Measurements from ENCODE around the gene VCAN.

The VCAN gene

DNA sequence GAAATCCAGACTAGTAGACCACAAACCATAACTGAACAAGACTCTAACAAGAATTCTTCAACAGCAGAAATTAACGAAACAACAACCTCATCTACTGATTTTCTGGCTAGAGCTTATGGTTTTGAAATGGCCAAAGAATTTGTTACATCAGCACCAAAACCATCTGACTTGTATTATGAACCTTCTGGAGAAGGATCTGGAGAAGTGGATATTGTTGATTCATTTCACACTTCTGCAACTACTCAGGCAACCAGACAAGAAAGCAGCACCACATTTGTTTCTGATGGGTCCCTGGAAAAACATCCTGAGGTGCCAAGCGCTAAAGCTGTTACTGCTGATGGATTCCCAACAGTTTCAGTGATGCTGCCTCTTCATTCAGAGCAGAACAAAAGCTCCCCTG is 68.6 kb downstream of the VCAN start:
- DNase-seq (ENCODE audit: low read depth, low spot score) = no peak
- no peak overlapping the region for H3K4me3 ChIP-seq
- H3K9me3 ChIP-seq (ENCODE audit: low read depth, low read length) = no peaks in the 10 kb centered on the region
- TF ChIP-seq EZH2 (IDR thresholded peaks at IDR 0.05) = no peak
- TF ChIP-seq POLR2AphosphoS5 (IDR thresholded peaks at IDR 0.05; ENCODE audit: borderline replicate concordance, low read depth, low read length) = no peak
- no peak for TF ChIP-seq FOXP2 (optimal IDR thresholded peaks at IDR 0.05; ENCODE audit: control extremely low read depth, extremely low read length, insufficient read depth)
- no peak overlapping the region for H3K9ac ChIP-seq (ENCODE audit: insufficient read length)
- H3K27ac ChIP-seq = no peak overlapping the region
- H3K36me3 ChIP-seq (ENCODE audit: insufficient read depth, low read length) = no peaks in the 10 kb centered on the region

DNA sequence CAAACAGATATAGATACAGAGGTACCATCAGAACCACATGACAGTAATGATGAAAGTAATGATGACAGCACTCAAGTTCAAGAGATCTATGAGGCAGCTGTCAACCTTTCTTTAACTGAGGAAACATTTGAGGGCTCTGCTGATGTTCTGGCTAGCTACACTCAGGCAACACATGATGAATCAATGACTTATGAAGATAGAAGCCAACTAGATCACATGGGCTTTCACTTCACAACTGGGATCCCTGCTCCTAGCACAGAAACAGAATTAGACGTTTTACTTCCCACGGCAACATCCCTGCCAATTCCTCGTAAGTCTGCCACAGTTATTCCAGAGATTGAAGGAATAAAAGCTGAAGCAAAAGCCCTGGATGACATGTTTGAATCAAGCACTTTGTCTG is 69.2 kb downstream of the VCAN start:
- TF ChIP-seq POLR2AphosphoS5 (IDR thresholded peaks at IDR 0.05; ENCODE audit: borderline replicate concordance, low read depth, low read length) = no peak
- TF ChIP-seq EZH2 (IDR thresholded peaks at IDR 0.05) = no peak
- TF ChIP-seq FOXP2 (optimal IDR thresholded peaks at IDR 0.05; ENCODE audit: control extremely low read depth, extremely low read length, insufficient read depth) = no peak
- no peak for DNase-seq (ENCODE audit: low read depth, low spot score)
- Histone ChIP-seq H3K27ac (no peak overlapping the region), H3K4me3 (no peak overlapping the region), H3K36me3 (ENCODE audit: insufficient read depth, low read length) (no peaks in the 10 kb centered on the region), H3K9me3 (ENCODE audit: low read depth, low read length) (no peaks in the 10 kb centered on the region), H3K9ac (ENCODE audit: insufficient read length) (no peak overlapping the region)

DNA sequence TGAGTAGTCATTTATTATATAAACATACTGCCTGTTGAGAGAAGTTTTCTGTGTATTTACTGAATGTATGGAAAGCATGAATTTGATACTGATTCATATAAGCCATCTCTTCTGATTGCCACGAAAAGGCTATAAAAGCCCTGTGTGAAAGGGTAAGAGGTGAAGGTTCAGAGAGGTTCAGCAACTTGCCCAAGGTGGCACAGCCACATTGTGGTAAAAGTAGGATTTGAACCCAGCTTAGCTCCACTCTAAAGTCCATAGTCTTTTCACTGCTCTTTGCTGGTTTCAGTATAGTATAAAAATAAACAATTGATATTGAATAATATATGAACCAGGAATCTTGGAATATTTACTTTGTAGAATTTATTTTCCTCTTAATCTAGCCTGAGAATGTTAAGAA is 71.3 kb downstream of the VCAN start:
- H3K9ac ChIP-seq (ENCODE audit: insufficient read length) = no peak overlapping the region
- H3K9me3 ChIP-seq (ENCODE audit: low read depth, low read length) = no peaks in the 10 kb centered on the region
- no peak for DNase-seq (ENCODE audit: low read depth, low spot score)
- H3K27ac ChIP-seq = no peak overlapping the region
- TF ChIP-seq FOXP2 (optimal IDR thresholded peaks at IDR 0.05; ENCODE audit: control extremely low read depth, extremely low read length, insufficient read depth) (no peak), EZH2 (IDR thresholded peaks at IDR 0.05) (no peak), POLR2AphosphoS5 (IDR thresholded peaks at IDR 0.05; ENCODE audit: borderline replicate concordance, low read depth, low read length) (no peak)
- H3K36me3 ChIP-seq (ENCODE audit: insufficient read depth, low read length) = no peaks in the 10 kb centered on the region
- no peak overlapping the region for H3K4me3 ChIP-seq

DNA sequence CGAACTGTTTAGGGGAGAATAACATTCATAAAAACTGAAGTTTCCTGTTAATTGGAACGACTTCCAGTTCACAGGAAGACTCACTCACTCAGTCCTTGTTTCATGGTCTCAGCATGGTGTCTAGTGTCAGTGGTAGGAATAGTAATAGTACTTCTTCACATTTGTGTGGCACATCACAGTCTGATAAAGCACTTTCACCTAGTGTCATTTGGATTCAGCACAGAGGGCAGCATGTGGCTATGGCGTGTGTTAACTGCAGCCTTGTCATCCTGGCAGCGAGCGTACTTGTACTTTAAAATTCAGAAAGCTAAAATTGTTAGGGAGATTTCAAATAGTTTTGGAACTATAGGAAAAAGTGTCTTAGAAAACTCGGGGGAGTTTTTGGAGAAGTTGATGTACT is 72.4 kb downstream of the VCAN start:
- TF ChIP-seq FOXP2 (optimal IDR thresholded peaks at IDR 0.05; ENCODE audit: control extremely low read depth, extremely low read length, insufficient read depth) = no peak
- DNase-seq (ENCODE audit: low read depth, low spot score) = no peak
- Histone ChIP-seq H3K9me3 (ENCODE audit: low read depth, low read length) (no peaks in the 10 kb centered on the region), H3K27ac (no peak overlapping the region), H3K4me3 (no peak overlapping the region), H3K9ac (ENCODE audit: insufficient read length) (no peak overlapping the region), H3K36me3 (ENCODE audit: insufficient read depth, low read length) (no peaks in the 10 kb centered on the region)

DNA sequence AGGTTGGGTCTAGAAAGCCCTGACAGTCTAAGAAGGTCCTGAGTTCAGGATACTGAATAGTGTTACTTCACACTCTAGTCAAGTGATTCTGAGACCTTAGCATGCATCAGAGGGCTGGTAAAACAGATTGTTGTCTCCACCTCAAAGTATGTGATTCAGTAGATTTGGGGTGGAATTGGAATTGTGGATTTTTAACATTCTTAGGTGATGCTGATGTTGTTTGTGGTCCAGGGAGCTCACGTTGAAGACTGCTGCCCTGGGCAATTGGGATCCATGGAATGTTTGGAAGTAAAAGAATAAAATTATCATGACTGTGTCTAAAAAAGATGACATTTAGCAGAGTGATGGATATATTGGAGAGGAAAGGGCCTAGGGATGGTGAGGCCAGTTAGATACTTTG is 75.6 kb downstream of the VCAN start:
- Histone ChIP-seq H3K9ac (ENCODE audit: insufficient read length) (no peak overlapping the region), H3K4me3 (no peak overlapping the region), H3K9me3 (ENCODE audit: low read depth, low read length) (no peaks in the 10 kb centered on the region), H3K27ac (no peak overlapping the region), H3K36me3 (ENCODE audit: insufficient read depth, low read length) (no peaks in the 10 kb centered on the region)
- DNase-seq (ENCODE audit: low read depth, low spot score) = no peak
- TF ChIP-seq EZH2 (IDR thresholded peaks at IDR 0.05) = no peak
- TF ChIP-seq FOXP2 (optimal IDR thresholded peaks at IDR 0.05; ENCODE audit: control extremely low read depth, extremely low read length, insufficient read depth) = no peak
- no peak for TF ChIP-seq POLR2AphosphoS5 (IDR thresholded peaks at IDR 0.05; ENCODE audit: borderline replicate concordance, low read depth, low read length)

DNA sequence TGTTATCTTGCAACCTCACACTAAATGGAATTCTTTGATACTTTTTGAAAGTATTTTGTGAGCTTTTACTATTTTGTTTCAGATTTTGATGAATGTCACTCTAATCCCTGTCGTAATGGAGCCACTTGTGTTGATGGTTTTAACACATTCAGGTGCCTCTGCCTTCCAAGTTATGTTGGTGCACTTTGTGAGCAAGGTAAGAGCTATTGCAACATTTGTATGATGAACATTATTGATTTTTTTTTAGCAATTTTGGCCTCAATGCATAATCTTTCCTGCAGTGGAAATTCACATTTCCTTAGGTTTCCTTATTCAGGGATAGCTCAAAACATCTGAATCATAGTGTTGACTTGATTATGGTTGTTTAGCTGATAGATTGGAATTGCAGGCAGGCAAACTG is 76.3 kb downstream of the VCAN start:
- no peak for DNase-seq (ENCODE audit: low read depth, low spot score)
- no peak overlapping the region for H3K27ac ChIP-seq

DNA sequence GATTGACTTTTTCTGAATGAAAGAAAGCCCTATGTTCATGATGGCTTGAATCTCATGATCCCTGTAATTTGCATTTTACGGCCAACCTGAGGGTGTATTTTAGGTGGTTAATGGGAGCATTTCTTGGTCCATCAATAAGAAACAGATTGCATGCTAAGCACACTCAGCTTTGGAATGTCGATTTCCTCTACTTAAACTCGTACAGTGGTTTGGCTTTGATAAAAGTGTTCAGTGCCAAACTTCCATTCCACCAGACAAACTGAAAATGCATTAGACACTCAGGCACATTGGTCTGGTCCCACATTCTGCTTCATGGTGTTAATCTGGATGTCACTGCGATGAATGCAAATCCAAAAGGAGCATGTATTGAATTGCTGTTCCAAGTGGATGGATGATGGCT is 77.0 kb downstream of the VCAN start:
- Histone ChIP-seq H3K36me3 (ENCODE audit: insufficient read depth, low read length) (no peaks in the 10 kb centered on the region), H3K27ac (no peak overlapping the region), H3K9ac (ENCODE audit: insufficient read length) (no peak overlapping the region), H3K4me3 (no peak overlapping the region), H3K9me3 (ENCODE audit: low read depth, low read length) (no peaks in the 10 kb centered on the region)
- TF ChIP-seq POLR2AphosphoS5 (IDR thresholded peaks at IDR 0.05; ENCODE audit: borderline replicate concordance, low read depth, low read length) (no peak), FOXP2 (optimal IDR thresholded peaks at IDR 0.05; ENCODE audit: control extremely low read depth, extremely low read length, insufficient read depth) (no peak), EZH2 (IDR thresholded peaks at IDR 0.05) (no peak)
- DNase-seq (ENCODE audit: low read depth, low spot score) = no peak

More for the DNA sequence above, 76.3 kb downstream of the VCAN start:
- H3K9ac ChIP-seq (ENCODE audit: insufficient read length) = no peak overlapping the region
- H3K4me3 ChIP-seq = no peak overlapping the region
- H3K36me3 ChIP-seq (ENCODE audit: insufficient read depth, low read length) = no peaks in the 10 kb centered on the region
- no peaks in the 10 kb centered on the region for H3K9me3 ChIP-seq (ENCODE audit: low read depth, low read length)
- no peak for TF ChIP-seq FOXP2 (optimal IDR thresholded peaks at IDR 0.05; ENCODE audit: control extremely low read depth, extremely low read length, insufficient read depth)

DNA sequence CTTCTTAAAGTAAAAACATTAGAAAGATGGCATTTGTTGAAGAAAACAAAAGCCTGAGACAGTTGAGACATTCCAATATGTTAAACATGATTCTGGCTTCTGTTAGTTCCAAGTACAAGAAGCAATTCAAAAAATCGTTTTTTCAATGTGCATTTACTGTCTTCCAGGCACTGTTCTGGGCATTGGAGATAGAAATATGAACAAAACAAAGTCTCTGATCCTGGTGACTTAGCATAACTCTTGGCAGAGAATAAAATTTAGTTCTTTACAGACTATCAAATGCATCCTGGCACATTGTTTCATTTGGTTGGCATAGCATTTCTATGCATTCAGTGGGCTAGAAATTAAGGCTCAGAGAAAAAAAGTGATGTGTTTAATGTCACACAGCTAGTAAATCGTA is 77.5 kb downstream of the VCAN start:
- Histone ChIP-seq H3K36me3 (ENCODE audit: insufficient read depth, low read length) (no peaks in the 10 kb centered on the region), H3K27ac (no peak overlapping the region), H3K4me3 (no peak overlapping the region), H3K9me3 (ENCODE audit: low read depth, low read length) (no peaks in the 10 kb centered on the region), H3K9ac (ENCODE audit: insufficient read length) (no peak overlapping the region)
- TF ChIP-seq FOXP2 (optimal IDR thresholded peaks at IDR 0.05; ENCODE audit: control extremely low read depth, extremely low read length, insufficient read depth) (no peak), POLR2AphosphoS5 (IDR thresholded peaks at IDR 0.05; ENCODE audit: borderline replicate concordance, low read depth, low read length) (no peak), EZH2 (IDR thresholded peaks at IDR 0.05) (no peak)
- no peak for DNase-seq (ENCODE audit: low read depth, low spot score)

DNA sequence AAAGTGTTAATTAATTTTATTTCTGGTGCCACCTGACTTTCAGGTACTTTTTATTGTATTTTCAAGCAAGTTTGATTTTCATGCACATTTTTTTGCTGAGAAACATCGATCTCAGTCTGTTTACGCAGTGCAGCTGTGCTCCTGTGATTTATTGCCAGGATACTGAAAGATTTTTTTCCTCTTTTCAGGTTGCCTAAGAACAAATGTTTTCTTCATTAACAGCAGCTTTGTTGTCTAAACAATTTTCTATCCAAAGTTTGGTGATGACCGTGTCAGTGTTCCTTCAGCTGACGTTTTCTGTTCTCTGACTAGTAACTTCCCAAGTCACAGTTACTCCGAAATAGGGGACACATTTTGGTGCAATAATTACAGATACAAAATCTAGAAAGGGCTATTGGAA is 78.1 kb downstream of the VCAN start:
- no peak for DNase-seq (ENCODE audit: low read depth, low spot score)
- TF ChIP-seq EZH2 (IDR thresholded peaks at IDR 0.05) = no peak
- no peak for TF ChIP-seq POLR2AphosphoS5 (IDR thresholded peaks at IDR 0.05; ENCODE audit: borderline replicate concordance, low read depth, low read length)
- no peak for TF ChIP-seq FOXP2 (optimal IDR thresholded peaks at IDR 0.05; ENCODE audit: control extremely low read depth, extremely low read length, insufficient read depth)
- no peaks in the 10 kb centered on the region for H3K36me3 ChIP-seq (ENCODE audit: insufficient read depth, low read length)
- H3K27ac ChIP-seq = no peak overlapping the region
- H3K4me3 ChIP-seq = no peak overlapping the region
- no peak overlapping the region for H3K9ac ChIP-seq (ENCODE audit: insufficient read length)
- no peaks in the 10 kb centered on the region for H3K9me3 ChIP-seq (ENCODE audit: low read depth, low read length)

Measured in SK-N-MC (cell line).